ENCODE data around the gene MTCL1. TPM values are rescaled to one million over a fixed set of nuclear protein-coding genes. Genes with fewer than 3 reads are reported as not detected.
A peak's percentile ranks its signal among the peaks of the same experiment; 100 is the strongest.

MTCL1 gene
- total RNA-seq, 1 donor from 2014 or later, result 54.4 TPM

DNA sequence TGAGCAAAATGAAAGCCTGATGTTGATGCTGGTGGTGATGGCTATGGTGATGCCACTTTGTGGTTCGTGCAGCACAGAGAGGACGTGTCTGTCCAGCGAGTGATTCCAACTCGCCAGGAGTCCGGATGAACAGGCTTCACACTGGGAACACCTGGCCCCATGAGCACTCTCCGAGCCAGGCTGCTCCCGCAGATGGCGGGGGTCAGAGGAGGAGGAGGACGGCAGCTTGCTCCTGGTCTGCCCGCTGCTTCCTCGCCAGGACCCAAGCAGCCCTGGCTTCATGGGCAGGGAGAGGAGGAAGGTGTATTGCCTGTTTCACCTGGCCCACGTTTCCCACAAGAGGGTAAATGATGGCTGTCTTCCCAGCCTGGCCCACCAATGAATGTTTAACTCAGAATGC lies 121.6 kb downstream of the MTCL1 start:
- TF ChIP-seq, protein P1, sequence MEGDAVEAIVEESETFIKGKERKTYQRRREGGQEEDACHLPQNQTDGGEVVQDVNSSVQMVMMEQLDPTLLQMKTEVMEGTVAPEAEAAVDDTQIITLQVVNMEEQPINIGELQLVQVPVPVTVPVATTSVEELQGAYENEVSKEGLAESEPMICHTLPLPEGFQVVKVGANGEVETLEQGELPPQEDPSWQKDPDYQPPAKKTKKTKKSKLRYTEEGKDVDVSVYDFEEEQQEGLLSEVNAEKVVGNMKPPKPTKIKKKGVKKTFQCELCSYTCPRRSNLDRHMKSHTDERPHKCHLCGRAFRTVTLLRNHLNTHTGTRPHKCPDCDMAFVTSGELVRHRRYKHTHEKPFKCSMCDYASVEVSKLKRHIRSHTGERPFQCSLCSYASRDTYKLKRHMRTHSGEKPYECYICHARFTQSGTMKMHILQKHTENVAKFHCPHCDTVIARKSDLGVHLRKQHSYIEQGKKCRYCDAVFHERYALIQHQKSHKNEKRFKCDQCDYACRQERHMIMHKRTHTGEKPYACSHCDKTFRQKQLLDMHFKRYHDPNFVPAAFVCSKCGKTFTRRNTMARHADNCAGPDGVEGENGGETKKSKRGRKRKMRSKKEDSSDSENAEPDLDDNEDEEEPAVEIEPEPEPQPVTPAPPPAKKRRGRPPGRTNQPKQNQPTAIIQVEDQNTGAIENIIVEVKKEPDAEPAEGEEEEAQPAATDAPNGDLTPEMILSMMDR (IDR thresholded peaks at IDR 0.05), result no peak
- DNase-seq (ENCODE audit: low spot score), result no peak
- no peaks in the 10 kb centered on the region for H3K9me3 Mint-ChIP-seq (ENCODE audit: low read depth)
- H3K27me3 Mint-ChIP-seq (ENCODE audit: low read depth), result no peaks in the 10 kb centered on the region
- no peak overlapping the region for H3K4me3 Mint-ChIP-seq (ENCODE audit: unreplicated experiment)
- peaks cover 24% of the 10 kb centered on the region for H3K4me1 Mint-ChIP-seq (ENCODE audit: low read depth)
- H3K27ac Mint-ChIP-seq (ENCODE audit: unreplicated experiment), result no peak overlapping the region
- H3K36me3 Mint-ChIP-seq (ENCODE audit: low read depth), result peaks cover 32% of the 10 kb centered on the region

DNA sequence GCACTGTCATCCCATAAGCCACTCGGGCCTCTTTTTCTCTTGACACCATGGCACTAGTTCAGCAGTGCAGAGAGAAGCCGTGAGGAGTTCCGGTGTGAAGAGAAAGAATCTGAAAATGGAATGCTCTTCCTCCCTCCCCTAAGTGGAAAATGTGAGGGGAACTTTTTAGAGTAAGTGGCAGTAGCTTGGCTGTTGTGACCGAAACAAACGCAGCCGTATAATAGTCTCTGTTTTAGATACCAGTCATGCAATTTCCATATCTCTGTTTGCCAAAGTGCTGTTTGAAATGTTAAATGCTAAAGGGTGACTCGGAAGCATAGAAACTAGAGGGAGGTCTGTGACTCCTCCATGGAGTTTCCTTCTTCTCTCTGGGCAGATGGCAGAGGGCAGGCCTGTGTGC lies 122.9 kb downstream of the MTCL1 start:
- peaks cover 24% of the 10 kb centered on the region for H3K4me1 Mint-ChIP-seq (ENCODE audit: low read depth)
- H3K36me3 Mint-ChIP-seq (ENCODE audit: low read depth), result peaks cover 23% of the 10 kb centered on the region
- H3K9me3 Mint-ChIP-seq (ENCODE audit: low read depth), result no peaks in the 10 kb centered on the region
- TF ChIP-seq, protein P1 (IDR thresholded peaks at IDR 0.05), result no peak
- DNase-seq (ENCODE audit: low spot score), result no peak
- H3K4me3 Mint-ChIP-seq (ENCODE audit: unreplicated experiment), result no peak overlapping the region
- H3K27ac Mint-ChIP-seq (ENCODE audit: unreplicated experiment), result no peak overlapping the region
- no peaks in the 10 kb centered on the region for H3K27me3 Mint-ChIP-seq (ENCODE audit: low read depth)

DNA sequence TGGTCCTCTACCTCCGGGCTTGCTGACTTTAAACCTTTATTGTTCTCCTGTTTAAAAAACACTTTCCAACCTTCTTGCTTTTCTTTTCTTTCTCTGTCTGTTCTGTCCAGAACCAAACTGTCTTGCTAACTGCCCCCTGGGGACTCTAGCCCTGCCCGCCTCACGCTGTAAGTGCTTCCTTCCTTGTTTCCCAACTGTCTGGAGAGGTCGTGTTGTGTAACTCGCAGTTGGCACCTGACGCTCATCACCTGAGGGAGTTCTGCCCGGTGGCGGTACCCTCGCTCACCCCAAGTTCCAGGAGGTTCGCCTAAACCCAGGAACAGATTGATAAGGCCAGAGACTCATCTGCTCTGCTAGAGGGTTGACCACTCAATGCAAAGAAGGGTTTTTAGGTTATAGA lies 123.4 kb downstream of the MTCL1 start:
- Mint-ChIP-seq H3K9me3 (ENCODE audit: low read depth) (no peaks in the 10 kb centered on the region), H3K4me3 (ENCODE audit: unreplicated experiment) (no peak overlapping the region), H3K27ac (ENCODE audit: unreplicated experiment) (no peak overlapping the region), H3K36me3 (ENCODE audit: low read depth) (peaks cover 22% of the 10 kb centered on the region), H3K4me1 (ENCODE audit: low read depth) (peaks cover 24% of the 10 kb centered on the region), H3K27me3 (ENCODE audit: low read depth) (no peaks in the 10 kb centered on the region)
- TF ChIP-seq, protein P1 (IDR thresholded peaks at IDR 0.05), result no peak
- no peak for DNase-seq (ENCODE audit: low spot score)

DNA sequence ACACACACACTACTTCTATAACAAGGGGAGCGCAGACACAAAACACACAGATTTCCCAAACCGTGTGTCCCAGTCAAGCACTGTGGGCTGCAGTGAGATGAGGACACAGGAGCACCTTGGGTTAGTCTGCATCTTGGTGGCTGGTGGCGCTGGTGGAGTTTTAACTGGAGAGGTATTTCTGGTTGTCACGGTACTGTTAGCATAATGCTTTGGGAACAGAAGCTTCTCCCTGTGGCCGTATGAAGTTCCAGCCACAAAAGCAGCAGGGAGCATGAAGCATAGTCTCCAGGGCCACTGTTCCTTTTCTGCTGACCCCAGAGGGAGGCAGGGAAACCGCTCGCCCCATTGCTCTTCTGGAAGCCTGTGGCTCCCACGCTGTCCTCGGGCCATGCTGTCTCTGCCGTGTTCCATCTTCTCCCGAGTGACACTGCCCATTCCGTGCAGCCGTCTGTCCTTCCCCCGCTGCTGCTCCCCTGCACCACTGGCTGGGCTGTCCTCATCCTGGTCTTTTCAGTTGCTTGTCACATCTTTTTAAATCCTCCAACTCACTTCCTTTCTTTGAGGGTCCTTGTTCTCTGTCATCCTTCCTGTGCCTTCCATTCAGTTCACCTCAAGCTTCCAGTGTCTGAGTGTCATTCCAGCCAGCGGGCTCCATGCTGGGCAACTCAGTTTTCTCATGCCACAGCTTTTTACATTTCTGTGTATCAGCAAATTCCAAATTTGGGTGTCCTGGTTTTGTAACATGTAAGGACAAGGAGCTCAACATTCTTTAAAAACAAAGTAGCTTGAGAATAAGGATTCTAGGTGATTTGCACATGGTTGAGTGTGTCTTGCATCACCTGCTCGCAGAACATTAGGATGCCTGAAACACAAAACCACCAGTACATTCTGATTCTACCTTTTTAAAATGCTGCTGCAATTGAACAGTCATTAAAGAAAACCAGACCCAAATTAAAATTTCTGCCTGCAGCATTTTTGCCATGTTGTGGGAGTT lies 125.0 kb downstream of the MTCL1 start:
- Mint-ChIP-seq H3K27me3 (ENCODE audit: low read depth) (no peaks in the 10 kb centered on the region), H3K27ac (ENCODE audit: unreplicated experiment) (peak overlapping the region; percentile 66), H3K36me3 (ENCODE audit: low read depth) (peaks cover 18% of the 10 kb centered on the region), H3K4me1 (ENCODE audit: low read depth) (peaks cover 33% of the 10 kb centered on the region), H3K4me3 (ENCODE audit: unreplicated experiment) (no peak overlapping the region), H3K9me3 (ENCODE audit: low read depth) (no peaks in the 10 kb centered on the region)
- no peak for DNase-seq (ENCODE audit: low spot score)
- TF ChIP-seq, protein P1 (IDR thresholded peaks at IDR 0.05), result no peak

DNA sequence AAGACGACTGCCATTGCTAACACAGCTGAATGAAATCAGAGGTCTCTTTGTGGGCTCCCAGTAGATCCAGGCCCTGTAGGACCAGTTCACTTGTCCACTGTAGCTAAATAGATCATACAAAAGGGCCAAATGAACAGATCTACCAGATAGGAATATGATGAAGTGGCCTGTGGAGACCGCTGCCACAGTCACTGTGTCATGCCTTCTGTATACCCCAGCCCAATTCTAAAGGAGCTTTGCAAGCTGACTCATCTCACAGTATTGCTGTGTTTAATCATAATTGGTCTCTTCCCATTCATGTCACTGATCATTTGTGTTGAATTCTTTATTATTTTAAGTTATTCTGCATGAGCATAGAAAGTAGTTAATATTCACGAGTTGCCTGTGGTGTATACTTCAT lies 125.8 kb downstream of the MTCL1 start:
- Mint-ChIP-seq H3K36me3 (ENCODE audit: low read depth) (peaks cover 14% of the 10 kb centered on the region), H3K27ac (ENCODE audit: unreplicated experiment) (no peak overlapping the region), H3K9me3 (ENCODE audit: low read depth) (no peaks in the 10 kb centered on the region), H3K4me3 (ENCODE audit: unreplicated experiment) (no peak overlapping the region), H3K4me1 (ENCODE audit: low read depth) (peaks cover 37% of the 10 kb centered on the region), H3K27me3 (ENCODE audit: low read depth) (no peaks in the 10 kb centered on the region)
- TF ChIP-seq, protein P1 (IDR thresholded peaks at IDR 0.05), result no peak
- no peak for DNase-seq (ENCODE audit: low spot score)

Measured in chondrocyte (in vitro differentiated cells).